HepG2 (cell line): ENCODE measurements around the gene EPHA4. TPM values are rescaled to one million over a fixed set of nuclear protein-coding genes. Genes with fewer than 3 reads are reported as not detected.

ENCODE experiments used
- ATAC-seq: fragments of 200-7000 bp; cut with Tn5 transposase; 3 replicates; pipeline ENCODE4 v1.9.1; 2020; ENCODE audit warnings: mild to moderate bottlenecking, moderate library complexity
- BruUV-seq: library from RNA; stranded (reverse); fragments of 400-500 nt; replicated peaks from 2 replicates; lab custom pipeline; 2021; lab: Mats Ljungman, UMichigan
- CTCF ChIA-PET: fragments of 300-600 bp; formaldehyde crosslinking; extraction: SDS; loops from one replicate; lab custom pipeline; 2021; ENCODE audit warnings: low total read pairs, inconsistent platforms, low intra/inter-chr PET ratio; lab: Yijun Ruan, JAX
- POLR2A ChIA-PET: fragments of 350-600 bp; sonication (Branson Sonifier 250); formaldehyde crosslinking; loops from one replicate; lab custom pipeline; 2020; ENCODE audit warnings: antibody characterized with exemption, inconsistent platforms; lab: Yijun Ruan, JAX
- DNase-seq: peaks from one replicate; pipeline ENCODE4 v3.0.0-alpha.2; 2015; ENCODE audit warnings: low spot score
- FAIRE-seq: peaks from 3 replicates; lab custom pipeline; 2011; peaks lifted over from hg19 to GRCh38; lab: Jason Lieb, UNC
- H2AFZ ChIP-seq: one replicate; pipeline ENCODE4 v1.6.1; 2011; ENCODE audit warnings: low read length, inconsistent platforms
- H3K27ac ChIP-seq: fragments of 300-600 bp; 3 replicates; pipeline ENCODE4 v1.8.0; 2011; ENCODE audit warnings: mixed run types, mild to moderate bottlenecking, mixed read lengths, low read length, inconsistent platforms; ENCODE audit not compliant: insufficient read depth; ENCODE audit errors: extremely low read length
- H3K27me3 ChIP-seq, 2 experiments: fragments of 200-600 bp in 1 of 2; 2 replicates in 1 of 2; 3 replicates in 1 of 2; pipeline versions ENCODE4 v1.6.0 to v1.8.0; 2011; ENCODE audit warnings: low read length in 2 of 2, mild to moderate bottlenecking in 2 of 2, moderate library complexity in 2 of 2, inconsistent platforms in 1 of 2; ENCODE audit not compliant: insufficient read depth in 2 of 2, control insufficient read depth in 1 of 2
- H3K36me3 ChIP-seq, 2 experiments: fragments of 200-600 bp in 1 of 2; replicated peaks in 1 of 2; 2 replicates in 1 of 2; 3 replicates in 1 of 2; pipeline versions ENCODE4 v1.5.1 to v1.8.0; 2011; ENCODE audit warnings: low read length in 2 of 2, inconsistent platforms in 1 of 2; ENCODE audit not compliant: insufficient read depth in 2 of 2, control insufficient read depth in 1 of 2
- H3K4me1 ChIP-seq: 2 replicates; pipeline ENCODE4 v1.5.1; 2012; ENCODE audit warnings: low read length, inconsistent platforms; ENCODE audit not compliant: insufficient read depth
- H3K4me2 ChIP-seq: 2 replicates; pipeline ENCODE4 v1.6.0; 2011; ENCODE audit warnings: low read depth, low read length, inconsistent platforms
- H3K4me3 ChIP-seq, 3 experiments: fragments of 200-600 bp in 1 of 3; sonication (generic), shearing (Covaris generic) in 1 of 3; replicated peaks in 1 of 3; 2 replicates each; pipeline ENCODE4 v1.5.1; 2011 to 2016; ENCODE audit warnings: low read length in 3 of 3, inconsistent platforms in 2 of 3, low read depth in 2 of 3, mild to moderate bottlenecking in 2 of 3, control low read depth in 1 of 3, mixed read lengths in 1 of 3; ENCODE audit not compliant: insufficient read depth in 1 of 3
- H3K79me2 ChIP-seq: one replicate; pipeline ENCODE4 v1.6.1; 2011; ENCODE audit warnings: low read length, inconsistent platforms; ENCODE audit not compliant: insufficient read depth
- H3K9ac ChIP-seq: 2 replicates; pipeline ENCODE4 v1.6.0; 2011; ENCODE audit warnings: mild to moderate bottlenecking, low read depth, low read length, inconsistent platforms; ENCODE audit not compliant: insufficient read depth
- H3K9me3 ChIP-seq: 2 replicates; pipeline ENCODE4 v1.5.1; 2012; ENCODE audit warnings: mild to moderate bottlenecking, low read length
- H4K20me1 ChIP-seq: 2 replicates; pipeline ENCODE4 v1.6.0; 2011; ENCODE audit warnings: inconsistent platforms, mild to moderate bottlenecking, low read length, moderate library complexity; ENCODE audit not compliant: insufficient read depth
- ATF4 ChIP-seq, 2 experiments: fragments of 450-650 bp in 1 of 2; sonication (generic) in 1 of 2; formaldehyde crosslinking; IDR thresholded peaks; 2 replicates each; pipeline versions ENCODE4 v1.5.0 to v1.8.0; 2020 to 2022; ENCODE audit warnings: mild to moderate bottlenecking in 1 of 2, missing genetic modification reagents in 1 of 2
- ATF7 ChIP-seq, 2 experiments: fragments of 450-650 bp in 1 of 2; sonication (generic) in 1 of 2; formaldehyde crosslinking in 1 of 2; IDR thresholded peaks; 2 replicates each; pipeline versions ENCODE4 v1.4.0 to v1.6.1; 2016 to 2020; ENCODE audit warnings: antibody characterized with exemption in 1 of 2, mild to moderate bottlenecking in 1 of 2, missing genetic modification reagents in 1 of 2
- HMG20A ChIP-seq: IDR thresholded peaks from 2 replicates; pipeline ENCODE4 v1.6.1; 2016; ENCODE audit warnings: borderline replicate concordance
- ZNF10 ChIP-seq: sonication (generic); formaldehyde crosslinking; IDR thresholded peaks from 2 replicates; pipeline ENCODE4 v1.4.0; 2020; ENCODE audit warnings: mild to moderate bottlenecking, low read depth, missing genetic modification reagents, borderline replicate concordance
- ZNF20 ChIP-seq: sonication (generic); formaldehyde crosslinking; IDR thresholded peaks from 2 replicates; pipeline ENCODE4 v1.4.0; 2020; ENCODE audit warnings: mild to moderate bottlenecking, moderate library complexity, missing genetic modification reagents
- ZNF770 ChIP-seq: sonication (generic); formaldehyde crosslinking; IDR thresholded peaks from 2 replicates; pipeline ENCODE4 v1.5.0; 2020; ENCODE audit warnings: mild to moderate bottlenecking, missing genetic modification reagents
- WGBS: methylation state at CpG from one replicate; pipeline ENCODE4 v1.1.6; 2017; ENCODE audit warnings: low lambda C conversion rate; 5-methylcytosine and 5-hydroxymethylcytosine counted together
- in situ Hi-C: cut with HindIII; loops from 2 replicates; pipeline ENCODE4 v1.10.0; 2017; ENCODE audit warnings: low pct_unique_long_range_greater_than_20kb; ENCODE audit not compliant: extremely low pct_ligation_motif_present
- intact Hi-C: fragments of 100-400 bp; cut with micrococcal nuclease; formaldehyde crosslinking; loops from one replicate; pipeline ENCODE4 v1.10.0; 2022; ENCODE audit not compliant: unreplicated experiment
- polyA plus RNA-seq, 8 experiments: library from polyadenylated mRNA; depleted of rRNA in 3 of 8; stranded (reverse) in 7 of 8; unstranded in 1 of 8; fragments of >200 nt; fragmentation: Illumina TruSeq in 4 of 8; extraction: Trizol in 4 of 8; gene quantifications; 2 replicates each; pipeline versions ENCODE4 v1.2.1 to v1.2.3, GENCODE V29; 2011 to 2016; ENCODE audit warnings: low read depth in 4 of 8, missing spikeins in 1 of 8, mixed read lengths in 1 of 8; ENCODE audit not compliant: insufficient read depth in 1 of 8
- total RNA-seq, 5 experiments: library from RNA; depleted of rRNA; stranded (reverse); fragments of >200 nt; fragmentation: Illumina TruSeq; extraction: Trizol; gene quantifications; 2 replicates each; pipeline ENCODE4 v1.2.3, GENCODE V29; 2016; ENCODE audit warnings: low read depth in 1 of 5

Gene EPHA4
- total and polyA plus RNA-seq, 2 of the 13 experiments (the other 11 are each of a cell fraction or from before 2014, with no cell fraction given), result not detected

- ChIA-PET POLR2A (no interaction called here), CTCF (no interaction called here)
- H3K9me3 ChIP-seq, result no peaks in the 10 kb centered on the region
- ATAC-seq (peak; percentile 38; the same call in 1 of the 3 replicates), FAIRE-seq (no peak), DNase-seq (no peak)
- no TSS peak for BruUV-seq
- H3K4me3 ChIP-seq, result no peak overlapping the region
- H2AFZ ChIP-seq, result no peak overlapping the region
- no peak overlapping the region for H3K27ac ChIP-seq
- H4K20me1 ChIP-seq, result no peaks in the 10 kb centered on the region
- no peak overlapping the region for H3K4me2 ChIP-seq
- H3K27me3 ChIP-seq, result peaks cover 0 to 5% of the 10 kb centered on the region in 2 experiments; a peak in 2 of 5 replicates
- no peak overlapping the region for H3K9ac ChIP-seq
- no peaks in the 10 kb centered on the region for H3K4me1 ChIP-seq
- H3K36me3 ChIP-seq, result no peaks in the 10 kb centered on the region
- no peaks in the 10 kb centered on the region for H3K79me2 ChIP-seq
- TF ChIP-seq ATF4 (CRISPR knock-in tag; IDR thresholded peaks at IDR 0.05) (0 out of 4 replicates have a peak, but pooled peaks of 1 of the 2 experiments have one; percentile 17), ATF7 (IDR thresholded peaks at IDR 0.05) (peak; percentile 48; the same call in 1 of the 2 replicates), ATF7 (CRISPR knock-in tag; IDR thresholded peaks at IDR 0.05) (no peak), ZNF10 (CRISPR knock-in tag) (no peak)
- TF ChIP-seq, all 625 proteins: peak for 2
- WGBS, result 15% methylated on average over 9 of the region's 9 CpGs
- intact Hi-C loops (no loop called here), in situ Hi-C loops (no loop called here)
These were observed 199.8 kb downstream of the EPHA4 start for GRCh38 chr2:221372159-221372884.

- H3K9me3 ChIP-seq, result no peaks in the 10 kb centered on the region
- no peak overlapping the region for H3K4me3 ChIP-seq
- H3K4me1 ChIP-seq, result no peaks in the 10 kb centered on the region
- H3K27me3 ChIP-seq, result peaks cover 0 to 5% of the 10 kb centered on the region in 2 experiments; a peak in 2 of 5 replicates
- BruUV-seq, result no TSS peak
- ChIA-PET POLR2A (no interaction called here), CTCF (no interaction called here)
- 3% methylated on average over 6 of the region's 6 CpGs for WGBS
- H3K9ac ChIP-seq, result no peak overlapping the region
- H4K20me1 ChIP-seq, result no peaks in the 10 kb centered on the region
- in situ Hi-C loops, result no loop called here
- H3K79me2 ChIP-seq, result no peaks in the 10 kb centered on the region
- TF ChIP-seq ZNF20 (no peak), ZNF770 (CRISPR knock-in tag) (peak; percentile 57; the same call in 1 of the 2 replicates), HMG20A (CRISPR knock-in tag) (no peak)
- ATAC-seq, result no peak
- DNase-seq, result no peak
- no peak overlapping the region for H3K27ac ChIP-seq
- no peak overlapping the region for H2AFZ ChIP-seq
- FAIRE-seq, result no peak
- intact Hi-C loops, result no loop called here
- no peaks in the 10 kb centered on the region for H3K36me3 ChIP-seq
- no peak overlapping the region for H3K4me2 ChIP-seq
These were observed 200.8 kb downstream of the EPHA4 start for GRCh38 chr2:221371347-221371746.
